IPS-NIHi7 (cell line): ENCODE results near the gene NHLRC4.

Source experiments
- DNase-seq: peaks from one replicate; pipeline ENCODE4 v3.0.0; 2012; ENCODE audit warnings: mixed read lengths; ENCODE audit errors: extremely low spot score

NHLRC4 gene

DNA sequence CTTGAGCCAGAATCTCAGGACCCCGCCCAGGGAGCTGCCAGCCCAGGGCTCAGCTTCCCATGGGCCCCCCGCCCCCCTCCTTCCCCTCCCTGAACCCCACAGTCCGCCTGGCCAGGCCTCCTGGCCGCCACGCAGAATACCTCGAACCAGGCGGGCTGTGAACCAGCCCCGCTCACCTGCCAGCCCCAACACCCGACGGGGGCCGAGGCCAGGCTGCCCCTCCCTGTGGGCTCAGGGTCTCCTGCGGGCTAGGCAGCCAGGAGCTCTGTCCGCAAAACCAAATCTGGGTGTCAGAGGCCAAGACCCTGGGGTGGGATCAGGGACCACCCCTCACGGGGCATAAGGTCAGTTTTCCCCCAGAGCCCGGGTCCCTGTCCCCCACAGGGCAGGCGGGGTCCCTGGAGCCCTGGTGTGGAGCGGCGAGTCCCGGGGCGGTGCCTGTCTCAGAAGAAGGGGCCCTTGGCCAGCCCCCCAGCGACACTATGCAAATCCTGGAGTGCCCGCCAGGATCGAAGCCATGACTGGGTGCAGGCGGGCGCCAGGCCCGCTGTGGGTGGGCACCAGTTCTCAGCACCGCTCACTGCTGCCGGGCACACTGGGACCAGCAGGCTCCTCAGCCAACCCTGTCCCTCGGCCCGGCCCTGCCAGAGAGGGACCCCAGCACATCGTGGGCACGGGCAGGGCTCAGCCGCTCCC lies 13.1 kb upstream of the NHLRC4 start:
- DNase-seq, result no peak

DNA sequence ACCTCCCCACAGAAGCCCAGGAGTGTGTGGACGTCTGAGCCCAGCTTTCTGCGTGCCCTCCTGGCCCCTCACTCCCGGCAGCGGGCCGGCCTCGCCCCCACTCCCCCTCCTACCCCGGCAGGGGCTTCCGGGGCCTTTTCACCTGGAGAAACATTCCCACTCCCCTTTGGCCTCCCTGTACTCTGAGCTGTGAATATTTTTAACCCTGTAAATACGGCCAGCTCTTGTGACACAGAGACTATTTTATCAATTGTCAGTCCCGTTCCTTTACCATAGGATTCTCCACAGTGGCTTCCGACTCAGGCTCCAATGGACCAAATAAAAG lies 12.5 kb upstream of the NHLRC4 start:
- no peak for DNase-seq

DNA sequence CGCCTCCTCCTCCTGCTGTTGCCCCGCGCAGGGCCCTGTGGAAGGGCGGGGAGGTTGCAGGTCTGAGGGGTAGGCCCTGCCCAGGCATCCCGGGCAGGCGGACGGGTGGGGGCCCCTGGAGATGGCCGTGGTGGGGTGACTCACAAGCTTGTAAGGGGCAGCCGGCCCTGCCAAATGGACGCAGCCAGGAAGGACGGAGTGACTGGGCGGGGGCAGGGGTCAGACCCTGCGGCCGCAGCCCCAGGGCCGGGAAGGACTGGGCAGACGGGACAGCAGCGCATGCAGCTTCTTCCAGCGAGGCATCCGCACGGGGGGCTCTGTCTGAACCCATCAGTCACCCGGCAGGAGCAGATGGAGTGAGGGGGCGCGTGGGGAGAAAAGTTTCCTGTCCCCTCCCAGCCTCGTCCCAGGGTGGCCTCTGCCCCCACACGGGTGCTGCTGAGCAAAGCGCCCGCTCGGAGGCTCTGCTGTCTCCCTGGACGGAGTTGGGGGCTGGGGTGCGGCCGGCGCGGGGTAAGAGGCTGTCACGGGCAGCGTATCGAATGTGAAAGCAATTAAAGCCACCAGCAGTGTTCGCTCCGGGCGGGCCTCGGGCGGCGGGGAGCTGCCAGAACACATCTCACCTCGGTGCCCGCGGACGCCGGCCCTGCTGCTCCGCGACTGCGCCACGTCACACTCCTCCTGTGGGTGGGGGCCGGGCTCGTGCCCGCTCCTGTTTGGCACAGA lies 12.0 kb upstream of the NHLRC4 start:
- no peak for DNase-seq

DNA sequence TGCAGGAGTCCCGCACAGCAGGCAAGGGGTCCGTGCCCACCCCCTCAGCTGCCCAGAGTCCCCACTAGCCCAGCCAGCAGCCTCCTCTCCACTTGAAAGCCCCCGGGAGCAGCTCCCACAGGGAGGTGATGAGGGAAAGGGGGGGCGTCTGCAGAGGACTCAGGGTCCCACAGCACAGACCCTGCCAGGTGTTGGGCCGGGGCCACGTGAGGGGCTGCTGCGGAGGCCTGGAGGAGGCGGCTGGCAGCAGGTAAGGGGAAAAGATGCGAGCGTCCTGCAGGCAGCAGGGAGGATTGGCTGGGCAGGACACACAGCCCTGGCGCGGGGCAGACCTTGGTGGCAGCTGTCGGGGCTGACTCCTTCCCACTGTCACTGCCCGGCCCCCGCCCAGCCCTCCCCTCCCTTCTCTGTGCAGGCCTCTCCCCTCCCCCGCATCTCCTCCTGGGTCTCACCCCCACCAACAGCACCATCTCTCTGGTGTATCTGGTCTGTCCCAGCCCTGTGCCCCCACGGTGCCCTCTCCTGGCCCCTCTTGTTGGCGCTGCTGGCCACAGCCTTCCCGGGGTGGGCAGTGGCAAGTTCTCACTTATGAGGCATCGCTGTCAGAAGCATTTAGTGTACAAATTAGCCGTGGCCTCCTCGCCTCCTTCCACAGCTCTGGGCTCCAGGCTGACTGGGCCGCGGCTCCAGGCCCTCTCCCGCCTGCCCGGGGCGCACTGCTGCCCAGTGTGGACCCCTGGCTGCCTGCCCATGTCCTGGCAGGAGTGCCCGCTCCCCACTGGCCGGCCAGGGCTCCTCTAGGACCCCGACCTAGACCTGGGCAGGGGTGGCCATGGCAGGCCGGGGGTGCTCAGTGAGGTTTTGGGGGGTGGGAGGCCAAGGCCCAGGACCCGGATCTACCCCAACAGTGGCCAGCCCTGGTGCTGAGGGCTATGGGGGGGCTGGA lies 11.0 kb upstream of the NHLRC4 start:
- DNase-seq, result no peak

DNA sequence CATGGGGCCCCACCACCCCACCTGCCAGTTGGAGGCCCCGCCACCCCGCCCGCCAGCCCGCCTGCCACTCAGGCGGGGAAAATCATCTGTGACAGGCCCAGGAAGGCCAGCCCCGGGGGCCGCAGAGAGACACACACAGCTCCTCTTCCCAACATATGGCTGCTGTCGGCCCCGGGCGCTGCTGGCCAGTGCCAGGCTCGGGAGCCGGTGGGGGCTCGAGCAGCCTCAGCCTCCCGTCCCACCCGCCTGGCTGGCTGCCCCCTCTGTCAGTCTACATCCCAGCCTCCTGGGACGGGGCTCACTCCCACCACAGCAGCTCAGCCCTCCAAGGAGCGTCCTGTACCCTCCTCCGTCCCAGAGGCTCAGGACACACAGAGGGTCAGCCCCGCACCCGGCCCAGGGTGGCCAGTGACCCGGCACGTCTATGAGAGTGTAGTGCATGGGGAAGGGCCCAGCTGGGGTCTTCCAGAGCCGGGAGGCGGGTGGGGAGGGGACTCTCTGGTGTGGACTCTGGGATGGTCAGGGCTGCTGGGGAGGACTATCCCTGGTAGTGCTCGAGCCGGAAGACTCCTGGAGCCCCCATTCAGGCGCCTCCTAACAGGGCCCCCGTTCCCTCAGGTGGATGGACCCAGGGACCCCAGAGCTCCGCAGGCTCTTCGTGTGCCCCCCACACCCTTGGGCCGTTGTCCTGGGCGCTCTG lies 10.2 kb upstream of the NHLRC4 start:
- DNase-seq, result no peak

DNA sequence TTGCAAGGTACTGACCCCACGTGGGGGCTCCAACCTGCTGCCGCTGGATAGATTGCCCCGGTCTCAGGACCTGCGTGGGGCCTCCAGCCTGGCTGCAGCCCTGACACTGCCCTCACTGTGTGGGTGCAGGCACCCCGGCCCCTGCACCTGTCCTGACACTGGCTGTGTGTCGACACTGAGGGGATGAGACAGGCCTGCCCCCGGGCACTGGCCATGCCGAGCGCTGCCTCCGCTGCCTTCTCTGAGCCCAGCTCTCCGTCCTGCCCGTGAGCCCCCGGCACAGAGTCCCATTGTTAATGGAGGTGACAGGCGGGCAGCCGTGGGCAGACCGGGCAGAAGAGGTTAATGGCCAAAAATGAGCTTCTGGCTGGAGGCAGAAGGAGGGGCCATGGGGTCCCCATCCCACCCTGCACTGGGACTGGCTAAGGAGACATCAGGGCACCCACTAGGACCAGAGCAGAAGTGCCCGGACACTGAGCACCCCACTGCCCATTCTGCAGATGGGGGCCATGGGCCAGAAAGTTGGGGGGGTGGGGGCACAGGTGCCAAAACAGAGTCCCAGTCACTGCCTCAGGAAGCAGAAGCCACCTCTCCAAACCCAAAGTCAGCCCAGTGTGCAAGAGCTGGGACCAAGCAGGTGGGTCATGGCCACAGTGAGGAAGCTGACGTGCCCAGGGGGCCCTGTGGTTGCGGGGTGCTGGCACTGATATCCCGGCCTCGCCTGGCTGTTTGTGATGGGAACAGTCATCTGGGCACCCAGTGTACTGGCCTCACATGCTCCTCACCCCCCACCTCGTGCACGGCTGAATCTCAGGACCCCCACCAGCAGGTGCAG lies 9.1 kb upstream of the NHLRC4 start:
- no peak for DNase-seq

DNA sequence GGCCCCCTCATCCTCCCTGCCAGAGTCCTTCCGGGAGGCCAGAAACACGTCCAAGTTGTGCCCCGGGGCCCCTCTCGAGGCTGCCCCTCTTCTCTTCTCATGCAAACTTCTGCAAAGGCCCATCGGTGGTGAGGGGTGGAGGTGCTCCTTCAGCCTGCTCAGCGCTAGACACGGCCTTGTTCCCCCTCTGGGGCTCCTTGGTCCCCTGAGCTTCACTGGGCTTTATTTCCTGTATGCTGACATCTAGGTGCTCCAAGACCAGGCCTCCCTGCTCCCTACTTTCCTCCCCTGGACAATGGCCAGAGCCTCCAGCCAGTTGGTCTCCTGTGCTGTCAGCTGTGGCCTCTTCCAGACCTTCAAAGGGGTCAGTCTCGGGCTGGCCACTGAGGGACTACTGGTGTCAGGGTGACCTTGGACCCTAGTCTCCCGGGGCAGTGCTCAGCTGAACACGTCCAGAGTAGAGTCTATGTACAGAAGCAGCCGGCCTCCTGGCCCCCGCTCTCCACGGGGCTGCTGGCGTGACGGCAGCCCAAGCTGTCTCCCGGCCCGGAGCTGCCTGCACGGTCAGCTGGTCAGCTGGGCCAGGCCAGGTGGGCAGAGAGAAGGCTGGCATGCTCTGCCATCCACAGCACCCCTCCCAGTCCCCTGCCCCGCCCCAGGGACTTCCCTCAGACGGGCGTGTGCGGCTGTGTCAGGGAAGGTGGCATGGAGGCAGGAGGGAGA lies 8.3 kb upstream of the NHLRC4 start:
- no peak for DNase-seq

DNA sequence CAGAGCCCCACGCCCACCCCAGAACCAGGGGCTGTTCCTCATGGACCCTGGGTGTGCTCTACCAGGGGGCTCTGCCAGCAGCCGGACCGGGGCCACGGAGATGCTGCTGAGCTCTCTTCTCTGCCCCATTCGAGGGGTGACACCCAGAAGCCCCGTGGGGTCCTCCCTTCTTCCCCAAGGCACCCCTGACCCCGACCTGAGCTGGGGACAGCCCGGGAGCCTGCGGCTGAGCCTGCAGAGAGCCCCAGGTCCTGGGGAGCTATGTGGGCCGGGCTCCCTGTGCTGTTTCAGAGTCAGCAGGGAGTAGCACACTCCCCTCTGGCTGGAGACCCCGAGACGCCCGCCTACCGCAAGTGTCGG lies 7.8 kb upstream of the NHLRC4 start:
- no peak for DNase-seq

DNA sequence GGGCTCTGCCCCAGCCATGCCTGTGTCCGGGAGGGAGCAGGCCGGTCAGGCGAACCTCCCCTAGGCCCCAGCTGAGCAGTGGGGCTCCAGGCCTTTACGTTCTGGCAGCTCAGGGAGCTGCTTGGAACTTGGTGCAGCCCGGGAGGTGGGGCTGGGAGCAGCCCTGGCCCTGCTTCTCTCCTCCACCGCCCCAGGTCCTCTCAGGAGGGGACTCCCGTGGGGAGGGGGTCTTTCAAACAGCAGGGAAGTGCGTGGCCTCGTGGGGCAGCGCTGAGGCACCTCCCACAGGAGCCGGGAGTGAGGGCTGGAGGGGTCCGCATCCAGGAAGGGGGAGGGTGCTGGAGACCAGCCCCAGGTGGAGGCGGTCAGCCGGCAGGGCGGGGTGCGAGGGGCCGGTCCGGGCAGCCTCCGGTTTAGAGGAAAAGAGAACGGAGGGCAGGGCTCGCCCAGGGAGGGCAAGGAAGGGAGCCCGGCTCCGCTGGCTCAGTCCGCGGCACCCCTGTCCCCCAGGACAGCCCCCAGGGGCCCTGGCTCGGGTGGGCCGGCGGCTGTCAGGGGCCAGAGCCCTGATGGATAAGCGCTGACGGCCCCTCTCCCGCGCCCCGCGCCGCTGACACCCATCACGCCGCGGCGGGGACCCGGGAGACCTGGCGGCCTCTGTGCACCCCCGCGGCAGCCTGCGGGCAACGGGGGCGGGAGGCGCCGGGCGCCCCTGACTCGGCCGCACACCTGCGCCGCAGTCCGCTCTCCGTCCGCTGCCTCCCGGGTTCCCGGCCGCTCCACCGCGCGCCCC lies 7.2 kb upstream of the NHLRC4 start:
- peak; percentile 59 for DNase-seq

DNA sequence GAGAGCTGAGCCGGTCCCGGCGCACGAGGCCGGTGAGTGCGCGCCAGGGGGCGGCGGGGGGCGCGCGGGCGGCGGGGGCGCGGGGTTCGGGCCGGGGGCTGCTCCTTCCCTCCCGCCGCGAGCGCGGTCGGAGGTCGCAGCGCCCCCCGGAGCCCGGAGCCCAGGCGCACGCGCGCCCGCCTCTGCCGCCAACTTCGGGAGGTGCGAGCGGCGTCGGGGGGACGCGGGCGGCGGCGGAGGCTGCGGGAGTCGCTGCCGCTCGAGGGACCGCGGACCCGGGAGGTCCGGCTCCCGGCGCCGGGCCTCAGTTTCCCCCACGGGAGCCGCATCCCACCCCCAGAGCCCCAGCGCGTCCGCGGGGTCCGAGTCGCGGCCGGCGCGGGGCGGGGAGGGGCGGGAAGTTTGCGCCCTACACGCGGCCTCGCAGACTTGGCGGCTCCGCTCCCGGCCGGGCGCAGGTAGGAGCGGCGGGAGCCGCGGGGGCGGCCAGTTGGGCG lies 6.6 kb upstream of the NHLRC4 start, which contains the start of gene PRR35:
PRR35 (plus strand) TSS at position 191 of the 497 bp plus-strand sequence. CDS start 2,901 bp downstream, outside the sequence.
- DNase-seq, result no peak

DNA sequence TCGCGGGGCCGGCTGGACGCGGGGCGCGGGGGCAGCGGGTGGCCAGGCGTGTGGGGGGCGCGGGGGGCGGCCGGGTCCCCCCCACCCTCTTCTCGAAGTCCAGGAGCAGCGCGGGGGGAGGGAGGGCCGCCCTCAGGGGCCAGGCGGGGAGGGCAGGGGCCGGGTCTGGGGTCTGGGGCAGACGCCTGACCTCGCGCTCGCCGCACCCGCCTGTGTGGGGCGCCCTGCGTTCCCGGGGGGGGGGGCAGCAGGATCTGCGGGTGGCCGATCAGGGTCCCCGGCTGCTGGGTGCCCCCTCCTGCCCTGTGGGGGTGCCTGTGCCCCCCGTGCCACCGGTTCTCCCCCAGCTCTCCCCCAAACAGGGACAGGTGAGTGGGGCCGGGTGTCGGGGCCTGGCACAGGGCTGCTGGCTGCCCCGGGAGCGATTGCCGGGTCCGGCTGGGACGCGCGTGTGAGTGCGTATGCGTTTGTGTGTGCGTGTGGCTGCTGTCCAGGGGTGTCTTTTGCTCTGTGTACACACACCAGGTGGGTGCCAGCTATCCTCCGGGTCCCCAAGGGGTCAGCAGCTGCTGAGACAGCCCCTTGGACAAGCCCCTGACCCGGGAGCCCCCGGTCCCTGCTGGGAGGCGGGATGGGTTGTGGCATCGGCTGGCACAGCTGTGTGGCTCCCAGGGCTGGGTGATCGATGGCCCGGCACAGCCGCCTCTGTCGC lies 5.9 kb upstream of the NHLRC4 start:
- DNase-seq, result no peak

DNA sequence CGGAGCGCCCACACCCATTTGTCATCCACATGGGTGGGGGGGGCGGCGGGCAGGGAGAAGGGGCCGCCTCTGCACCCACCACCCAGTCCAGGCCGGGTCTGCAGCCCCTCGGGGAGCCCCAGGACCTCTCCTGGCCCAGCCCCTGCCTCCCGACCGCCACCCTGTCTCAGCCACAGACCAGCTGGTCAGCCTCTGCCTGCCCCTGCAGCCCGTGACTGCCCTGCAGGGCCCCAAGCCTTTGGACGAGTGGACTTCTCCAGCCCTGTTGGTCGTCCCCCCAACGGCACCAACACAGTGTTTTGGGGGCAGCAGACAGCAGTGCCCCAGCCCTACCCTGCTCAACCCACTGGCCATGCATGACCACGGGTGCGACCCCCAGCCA lies 5.4 kb upstream of the NHLRC4 start:
- no peak for DNase-seq

DNA sequence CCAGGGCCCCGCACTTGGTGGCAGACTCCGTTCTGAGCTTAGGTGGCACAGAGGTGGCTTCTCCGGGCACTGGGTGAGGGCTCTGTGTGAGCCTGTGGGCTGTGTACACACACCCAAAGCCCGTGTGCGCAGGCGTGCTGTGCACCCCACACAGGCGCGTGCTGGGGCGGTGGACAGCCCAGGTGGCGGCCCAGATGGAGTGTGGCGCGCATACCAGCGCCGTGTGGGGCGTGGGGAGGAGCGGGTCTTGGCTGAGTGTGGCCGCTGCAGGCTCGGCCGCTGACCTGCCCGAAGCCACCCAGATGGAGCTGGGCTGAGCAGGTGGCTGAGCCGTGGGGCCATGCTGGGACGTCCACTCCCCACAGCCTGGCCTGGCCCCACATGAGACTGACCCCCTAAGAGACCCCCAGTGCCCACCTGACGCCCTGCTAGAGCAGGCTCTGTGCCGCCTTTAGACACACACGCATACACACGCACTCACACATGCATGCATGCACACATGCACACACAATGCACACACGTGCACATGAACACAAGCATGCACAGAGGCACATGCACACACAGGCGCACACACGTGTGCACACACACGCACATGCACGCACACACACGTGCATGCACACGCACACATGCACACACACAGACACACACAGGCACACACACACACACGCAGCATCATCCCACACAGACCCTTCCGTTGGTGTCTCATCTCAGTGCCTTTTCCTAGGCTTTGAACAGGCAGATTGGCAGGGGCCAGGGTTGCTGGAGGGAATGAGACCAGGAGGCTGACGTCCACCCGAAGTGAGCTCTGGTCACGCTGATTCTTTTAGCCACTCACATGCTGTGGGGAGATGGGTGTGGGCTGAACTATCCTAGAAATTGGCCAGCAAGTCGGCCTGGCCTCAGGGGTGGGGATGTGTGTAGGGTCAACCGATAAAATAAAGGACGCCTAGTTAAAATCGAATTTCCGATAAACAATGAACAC lies 4.6 kb upstream of the NHLRC4 start:
- DNase-seq, result no peak

DNA sequence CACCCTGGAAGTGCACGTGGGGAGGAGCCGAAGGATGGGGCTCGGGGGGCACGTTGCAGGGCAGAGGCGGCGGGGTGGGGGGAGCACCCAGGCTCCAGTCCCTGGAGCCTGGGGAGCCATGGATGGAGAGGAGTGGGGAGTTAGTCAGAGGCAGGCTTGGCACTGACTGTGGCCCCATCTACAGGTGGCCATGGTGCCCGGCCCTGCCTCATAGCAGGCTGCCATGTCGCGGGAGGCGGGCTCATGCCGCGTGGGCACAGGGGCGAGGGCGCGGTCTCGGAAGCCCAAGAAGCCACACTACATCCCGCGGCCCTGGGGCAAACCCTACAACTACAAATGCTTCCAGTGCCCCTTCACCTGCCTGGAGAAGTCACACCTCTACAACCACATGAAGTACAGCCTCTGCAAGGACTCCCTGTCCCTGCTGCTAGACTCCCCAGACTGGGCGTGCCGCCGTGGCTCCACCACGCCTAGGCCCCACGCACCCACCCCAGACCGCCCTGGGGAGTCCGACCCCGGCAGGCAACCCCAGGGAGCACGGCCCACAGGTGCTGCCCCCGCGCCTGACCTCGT lies 3.6 kb upstream of the NHLRC4 start:
- DNase-seq, result no peak

DNA sequence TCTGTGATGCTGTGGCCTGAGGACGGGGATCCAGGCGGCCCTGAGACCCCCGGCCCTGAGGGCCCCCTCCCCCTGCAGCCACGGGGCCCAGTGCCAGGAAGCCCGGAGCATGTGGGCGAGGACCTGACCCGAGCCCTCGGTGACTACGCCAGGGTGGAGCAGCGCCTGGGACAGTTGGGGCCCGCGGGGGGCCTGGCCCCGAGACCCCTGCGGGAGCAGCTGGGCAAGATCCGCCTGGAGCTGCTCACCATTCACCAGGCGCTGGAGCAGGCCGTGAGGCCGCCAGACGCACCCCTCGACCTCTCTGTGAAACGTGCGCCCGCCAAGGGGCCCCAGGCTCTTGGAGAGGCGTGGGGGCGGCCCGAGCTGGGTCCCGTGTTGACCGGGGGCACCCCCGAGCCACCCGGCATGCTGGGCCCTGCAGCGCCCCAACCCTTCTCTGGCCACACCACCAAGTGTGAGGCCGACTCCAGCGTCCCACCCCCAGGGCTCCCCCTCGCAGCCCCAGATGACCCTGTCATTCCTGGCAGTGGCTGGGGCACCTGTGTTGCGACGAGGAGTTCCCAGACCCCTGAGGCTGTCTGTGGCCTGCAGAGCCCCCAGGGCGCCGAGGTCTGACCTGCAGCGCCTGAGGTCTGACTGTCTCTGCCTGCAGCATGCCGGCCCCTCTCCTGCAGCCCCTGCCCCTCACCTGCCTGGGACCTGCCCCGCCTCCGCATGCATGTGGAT lies 2.0 kb upstream of the NHLRC4 start:
- DNase-seq, result no peak
